ENCODE measurements around the gene IKZF1.

The IKZF1 gene

DNA sequence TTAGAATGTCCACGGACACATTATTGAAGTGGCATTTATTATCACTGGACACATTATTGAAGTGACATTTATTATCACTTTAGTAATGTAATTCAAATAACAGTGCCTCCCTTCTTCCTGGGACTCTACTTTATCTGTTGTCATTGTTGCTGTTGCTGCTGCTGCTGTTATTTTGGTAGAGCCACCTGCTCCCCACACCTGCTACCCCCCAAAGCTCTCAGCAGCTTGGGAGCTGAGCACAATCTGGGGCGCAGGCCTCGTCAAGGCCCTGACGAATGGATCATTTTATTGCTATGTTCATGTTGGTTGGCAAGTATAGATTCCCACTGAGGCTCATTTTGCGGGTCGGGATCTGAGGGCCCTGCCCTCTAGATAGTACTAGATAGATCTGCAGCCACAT lies 120.8 kb downstream of the IKZF1 start:
- DNase-seq (ENCODE audit: low read depth, low spot score), result no peak
- Histone ChIP-seq H3K9ac (ENCODE audit: insufficient read length, low read depth) (no peak overlapping the region), H3K9me3 (ENCODE audit: insufficient read depth, low read length) (no peaks in the 10 kb centered on the region), H3K27me3 (ENCODE audit: insufficient read depth, insufficient read length) (no peaks in the 10 kb centered on the region), H3K36me3 (ENCODE audit: insufficient read depth, insufficient read length, low read length) (no peaks in the 10 kb centered on the region), H3K4me3 (ENCODE audit: insufficient read length, low read depth) (no peak overlapping the region), H3K4me1 (ENCODE audit: insufficient read depth, insufficient read length) (no peaks in the 10 kb centered on the region)
- TF ChIP-seq YY1 (IDR thresholded peaks at IDR 0.05; ENCODE audit: insufficient read depth, insufficient read length) (no peak), ZNF274 (IDR thresholded peaks at IDR 0.05; ENCODE audit: low read depth, low read length) (no peak), SUZ12 (IDR thresholded peaks at IDR 0.05; ENCODE audit: extremely low read depth, insufficient read depth, insufficient read length) (no peak)

DNA sequence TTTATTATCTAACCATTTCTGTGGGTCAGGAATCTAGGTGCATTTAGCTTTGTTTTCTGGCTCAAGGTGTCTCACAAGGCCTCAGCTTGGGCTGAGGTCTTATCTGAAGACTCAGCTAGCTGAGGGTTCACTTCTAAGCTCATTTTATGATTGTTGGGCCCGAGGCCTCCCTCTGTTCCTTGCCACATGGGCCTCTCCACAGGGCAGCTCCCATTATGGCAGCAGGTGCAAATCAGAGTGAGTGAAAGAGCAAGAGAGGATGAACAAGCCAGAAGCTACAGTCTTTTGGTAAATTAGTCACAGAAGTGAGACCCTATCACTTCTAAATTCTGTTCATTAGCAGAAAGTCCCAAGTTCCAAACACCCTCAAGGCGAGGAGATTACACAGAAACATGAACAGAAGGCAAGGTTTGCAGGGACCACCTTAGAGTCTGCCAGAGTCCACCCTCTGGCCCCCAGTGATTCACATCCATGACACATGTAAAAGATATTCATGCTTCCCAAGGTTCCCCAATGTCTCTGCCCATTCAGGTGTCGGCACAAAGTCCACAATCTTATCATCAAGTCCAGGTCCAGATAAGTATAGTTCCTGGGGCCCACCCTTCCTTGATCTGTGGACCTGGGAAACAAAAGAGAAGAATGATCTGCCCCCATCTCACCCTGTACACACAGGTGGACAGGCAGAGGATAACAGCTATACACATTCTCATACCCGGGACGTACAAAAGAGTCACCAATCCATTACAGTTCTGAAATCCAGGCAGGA lies 121.9 kb downstream of the IKZF1 start:
- Histone ChIP-seq H3K4me3 (ENCODE audit: insufficient read length, low read depth) (no peak overlapping the region), H3K9me3 (ENCODE audit: insufficient read depth, low read length) (no peaks in the 10 kb centered on the region), H3K4me1 (ENCODE audit: insufficient read depth, insufficient read length) (no peaks in the 10 kb centered on the region), H3K36me3 (ENCODE audit: insufficient read depth, insufficient read length, low read length) (no peaks in the 10 kb centered on the region), H3K27me3 (ENCODE audit: insufficient read depth, insufficient read length) (no peaks in the 10 kb centered on the region), H3K9ac (ENCODE audit: insufficient read length, low read depth) (no peak overlapping the region)
- TF ChIP-seq YY1 (IDR thresholded peaks at IDR 0.05; ENCODE audit: insufficient read depth, insufficient read length), result no peak
- no peak for TF ChIP-seq ZNF274 (IDR thresholded peaks at IDR 0.05; ENCODE audit: low read depth, low read length)
- no peak for TF ChIP-seq SUZ12 (IDR thresholded peaks at IDR 0.05; ENCODE audit: extremely low read depth, insufficient read depth, insufficient read length)
- no peak for DNase-seq (ENCODE audit: low read depth, low spot score)

- H3K4me1 ChIP-seq (ENCODE audit: insufficient read depth, insufficient read length), result no peaks in the 10 kb centered on the region
- H3K4me3 ChIP-seq (ENCODE audit: insufficient read length, low read depth), result no peak overlapping the region
- no peak for DNase-seq (ENCODE audit: low read depth, low spot score)
- no peaks in the 10 kb centered on the region for H3K27me3 ChIP-seq (ENCODE audit: insufficient read depth, insufficient read length)
- H3K36me3 ChIP-seq (ENCODE audit: insufficient read depth, insufficient read length, low read length), result no peaks in the 10 kb centered on the region
- TF ChIP-seq ZNF274 (IDR thresholded peaks at IDR 0.05; ENCODE audit: low read depth, low read length) (no peak), SUZ12 (IDR thresholded peaks at IDR 0.05; ENCODE audit: extremely low read depth, insufficient read depth, insufficient read length) (no peak), YY1 (IDR thresholded peaks at IDR 0.05; ENCODE audit: insufficient read depth, insufficient read length) (no peak)
- no peak overlapping the region for H3K9ac ChIP-seq (ENCODE audit: insufficient read length, low read depth)
- no peaks in the 10 kb centered on the region for H3K9me3 ChIP-seq (ENCODE audit: insufficient read depth, low read length)
These were observed 123.0 kb downstream of the IKZF1 start for GRCh38 chr7:50427518-50427917.

- H3K27me3 ChIP-seq (ENCODE audit: insufficient read depth, insufficient read length), result no peaks in the 10 kb centered on the region
- H3K4me1 ChIP-seq (ENCODE audit: insufficient read depth, insufficient read length), result no peaks in the 10 kb centered on the region
- H3K4me3 ChIP-seq (ENCODE audit: insufficient read length, low read depth), result no peak overlapping the region
- no peak overlapping the region for H3K9ac ChIP-seq (ENCODE audit: insufficient read length, low read depth)
- no peaks in the 10 kb centered on the region for H3K36me3 ChIP-seq (ENCODE audit: insufficient read depth, insufficient read length, low read length)
- no peak for DNase-seq (ENCODE audit: low read depth, low spot score)
- no peaks in the 10 kb centered on the region for H3K9me3 ChIP-seq (ENCODE audit: insufficient read depth, low read length)
- TF ChIP-seq ZNF274 (IDR thresholded peaks at IDR 0.05; ENCODE audit: low read depth, low read length), result no peak
- no peak for TF ChIP-seq YY1 (IDR thresholded peaks at IDR 0.05; ENCODE audit: insufficient read depth, insufficient read length)
- TF ChIP-seq SUZ12 (IDR thresholded peaks at IDR 0.05; ENCODE audit: extremely low read depth, insufficient read depth, insufficient read length), result no peak
These were observed 124.4 kb downstream of the IKZF1 start for GRCh38 chr7:50428911-50429310.

DNA sequence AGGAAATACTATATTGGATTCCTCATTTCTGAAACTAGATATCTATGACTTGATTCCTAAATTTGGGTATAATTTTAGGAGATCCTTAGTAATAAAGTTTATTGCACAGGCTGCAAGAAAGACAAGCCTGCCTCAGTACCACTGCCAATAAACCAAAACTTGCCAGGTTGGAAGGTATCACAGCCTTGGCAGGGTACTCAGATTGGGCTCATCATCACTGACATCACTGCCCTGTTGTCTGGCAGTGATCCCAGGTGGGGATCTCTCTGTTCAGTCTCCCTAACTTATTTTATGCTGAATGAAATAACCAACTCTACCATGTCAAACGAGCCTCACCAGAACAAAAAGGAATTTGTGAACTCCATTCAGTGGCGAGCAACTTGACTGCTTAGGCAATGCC lies 126.8 kb downstream of the IKZF1 start:
- no peaks in the 10 kb centered on the region for H3K27me3 ChIP-seq (ENCODE audit: insufficient read depth, insufficient read length)
- no peaks in the 10 kb centered on the region for H3K9me3 ChIP-seq (ENCODE audit: insufficient read depth, low read length)
- no peak for DNase-seq (ENCODE audit: low read depth, low spot score)
- H3K36me3 ChIP-seq (ENCODE audit: insufficient read depth, insufficient read length, low read length), result no peaks in the 10 kb centered on the region
- TF ChIP-seq YY1 (IDR thresholded peaks at IDR 0.05; ENCODE audit: insufficient read depth, insufficient read length) (no peak), SUZ12 (IDR thresholded peaks at IDR 0.05; ENCODE audit: extremely low read depth, insufficient read depth, insufficient read length) (no peak), ZNF274 (IDR thresholded peaks at IDR 0.05; ENCODE audit: low read depth, low read length) (no peak)
- H3K9ac ChIP-seq (ENCODE audit: insufficient read length, low read depth), result no peak overlapping the region
- no peak overlapping the region for H3K4me3 ChIP-seq (ENCODE audit: insufficient read length, low read depth)
- no peaks in the 10 kb centered on the region for H3K4me1 ChIP-seq (ENCODE audit: insufficient read depth, insufficient read length)

DNA sequence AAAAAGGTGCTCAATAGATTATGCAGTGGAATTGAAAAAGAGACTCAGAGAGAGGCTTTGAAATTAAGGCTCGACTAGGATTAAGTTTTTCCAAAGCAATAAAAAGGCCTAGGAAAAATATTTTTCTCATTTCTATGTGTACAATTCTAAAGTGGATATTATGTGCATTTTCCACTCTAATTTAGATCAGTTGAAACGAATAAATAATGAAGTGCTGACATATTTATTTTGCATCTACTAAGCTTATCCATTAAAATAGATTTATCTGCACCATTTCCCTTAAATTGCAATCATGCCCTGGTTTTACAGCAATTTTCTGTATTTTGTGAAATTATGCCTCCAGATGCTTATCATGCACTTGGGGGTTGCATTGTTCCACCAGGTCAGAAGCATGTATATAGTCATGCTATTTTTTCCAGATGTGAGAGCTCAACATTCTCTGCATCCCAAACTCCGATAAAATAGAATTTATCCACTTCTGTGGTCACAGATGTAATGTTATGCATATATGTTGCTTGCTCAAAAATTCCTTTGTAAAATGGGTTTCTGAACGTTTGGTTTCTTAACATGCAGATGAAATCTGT lies 127.3 kb downstream of the IKZF1 start:
- Histone ChIP-seq H3K27me3 (ENCODE audit: insufficient read depth, insufficient read length) (no peaks in the 10 kb centered on the region), H3K4me3 (ENCODE audit: insufficient read length, low read depth) (no peak overlapping the region), H3K4me1 (ENCODE audit: insufficient read depth, insufficient read length) (no peaks in the 10 kb centered on the region), H3K9ac (ENCODE audit: insufficient read length, low read depth) (no peak overlapping the region), H3K9me3 (ENCODE audit: insufficient read depth, low read length) (no peaks in the 10 kb centered on the region), H3K36me3 (ENCODE audit: insufficient read depth, insufficient read length, low read length) (no peaks in the 10 kb centered on the region)
- TF ChIP-seq SUZ12 (IDR thresholded peaks at IDR 0.05; ENCODE audit: extremely low read depth, insufficient read depth, insufficient read length), result no peak
- TF ChIP-seq ZNF274 (IDR thresholded peaks at IDR 0.05; ENCODE audit: low read depth, low read length), result no peak
- TF ChIP-seq YY1 (IDR thresholded peaks at IDR 0.05; ENCODE audit: insufficient read depth, insufficient read length), result no peak
- DNase-seq (ENCODE audit: low read depth, low spot score), result no peak

DNA sequence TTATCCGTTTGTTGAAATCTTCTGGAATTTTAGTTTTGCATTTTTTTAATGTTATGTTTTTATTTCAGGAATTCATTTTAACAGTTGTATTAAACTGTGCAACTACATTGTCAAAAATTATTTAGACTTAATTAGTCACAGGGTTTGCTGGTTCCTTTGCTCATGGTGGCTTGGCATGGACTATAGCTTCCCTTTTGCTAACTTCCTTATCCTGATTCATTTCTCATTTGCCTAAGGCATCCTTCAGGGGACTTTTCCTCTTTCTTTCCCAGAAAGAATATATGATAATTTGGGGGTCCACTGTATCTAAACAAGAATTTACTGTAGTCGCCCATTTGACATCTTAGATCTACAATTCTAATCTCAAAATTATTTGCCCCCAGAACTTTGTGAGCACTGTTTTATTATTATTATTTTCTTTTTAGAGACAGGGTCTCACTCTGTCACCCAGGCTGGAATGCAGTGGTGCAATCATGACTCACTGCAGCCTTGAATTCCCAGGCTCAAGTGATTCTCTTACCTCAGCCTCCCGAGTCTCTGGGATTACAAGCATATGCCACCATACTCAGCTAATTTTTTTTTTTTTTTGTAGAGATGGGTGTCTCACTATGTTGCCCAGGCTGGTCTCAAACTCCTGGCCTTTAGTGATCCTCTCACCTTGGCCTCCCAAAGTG lies 131.8 kb downstream of the IKZF1 start:
- Histone ChIP-seq H3K27me3 (ENCODE audit: insufficient read depth, insufficient read length) (no peaks in the 10 kb centered on the region), H3K36me3 (ENCODE audit: insufficient read depth, insufficient read length, low read length) (peaks cover 17% of the 10 kb centered on the region), H3K9me3 (ENCODE audit: insufficient read depth, low read length) (0 out of 2 replicates have a peak, but pooled peaks cover 5% of the 10 kb centered on the region), H3K4me1 (ENCODE audit: insufficient read depth, insufficient read length) (no peaks in the 10 kb centered on the region), H3K9ac (ENCODE audit: insufficient read length, low read depth) (no peak overlapping the region), H3K4me3 (ENCODE audit: insufficient read length, low read depth) (no peak overlapping the region)
- TF ChIP-seq YY1 (IDR thresholded peaks at IDR 0.05; ENCODE audit: insufficient read depth, insufficient read length), result no peak
- TF ChIP-seq ZNF274 (IDR thresholded peaks at IDR 0.05; ENCODE audit: low read depth, low read length), result no peak
- no peak for TF ChIP-seq SUZ12 (IDR thresholded peaks at IDR 0.05; ENCODE audit: extremely low read depth, insufficient read depth, insufficient read length)
- no peak for DNase-seq (ENCODE audit: low read depth, low spot score)
